Head of caudate nucleus (tissue), 42 donors: ENCODE results near the gene ZFP3.
"Not testable (repeated sequence)": the region's sequence is repeated elsewhere in the genome, so short reads cannot be mapped to it uniquely, and the experiment has no call there.

ENCODE experiments used
- DNase-seq, 42 donors: peaks; one replicate each; pipeline versions ENCODE4 v3.0.0 to v3.0.0-alpha.2; 2020 to 2021; ENCODE audit warnings: mixed read lengths in 7 of 42
- intact Hi-C: fragments of 100-400 bp; cut with DNase I; formaldehyde crosslinking; loops from one replicate; pipeline ENCODE4 v1.15.0; 2022

Gene ZFP3

GRCh38 chr17:5133311-5133710 is 55.0 kb downstream of the ZFP3 start:
- peak in 3 of 42 donors; percentile 7 to 36 (median 25) for DNase-seq
- intact Hi-C loops, result no loop called here

GRCh38 chr17:5133961-5134360 is 55.7 kb downstream of the ZFP3 start:
- intact Hi-C loops, result not testable (repeated sequence)
- DNase-seq, result peak in 2 of 42 donors; percentile 10 to 13

GRCh38 chr17:5134571-5134970 is 56.3 kb downstream of the ZFP3 start:
- intact Hi-C loops, result not testable (repeated sequence)
- DNase-seq, result peak in 3 of 42 donors; percentile 12 to 18 (median 16)

GRCh38 chr17:5135131-5135712 is 57.0 kb downstream of the ZFP3 start:
- peak in 32 of 42 donors; percentile 19 to 89 (median 53) for DNase-seq
- intact Hi-C loops, result not testable (repeated sequence)

GRCh38 chr17:5135726-5136579 is 57.7 kb downstream of the ZFP3 start:
- intact Hi-C loops, result no loop called here
- peak in 2 of 42 donors; percentile 34 to 41 for DNase-seq

- peak in 1 of 42 donors; percentile 22 for DNase-seq
- intact Hi-C loops, result not testable (repeated sequence)
Observed at GRCh38 chr17:5136580-5137412, 58.5 kb downstream of the ZFP3 start.

GRCh38 chr17:5137511-5138197 is 59.4 kb downstream of the ZFP3 start:
- DNase-seq, intact Hi-C loops: not testable (repeated sequence)

GRCh38 chr17:5138198-5138544 is 59.9 kb downstream of the ZFP3 start:
- DNase-seq, intact Hi-C loops: not testable (repeated sequence)

GRCh38 chr17:5138616-5139457 is 60.6 kb downstream of the ZFP3 start:
- peak in 1 of 42 donors; percentile 26 for DNase-seq
- intact Hi-C loops, result no loop called here

GRCh38 chr17:5139458-5139732 is 61.1 kb downstream of the ZFP3 start:
- no peak for DNase-seq
- intact Hi-C loops, result no loop called here

- DNase-seq, result not testable (repeated sequence)
Observed at GRCh38 chr17:5142877-5143276, 64.6 kb downstream of the ZFP3 start.

More at GRCh38 chr17:5142877-5143276, 64.6 kb downstream of the ZFP3 start:
- intact Hi-C loops, result not testable (repeated sequence)
